Measurements from ENCODE around the gene NCK2.

The NCK2 gene

DNA sequence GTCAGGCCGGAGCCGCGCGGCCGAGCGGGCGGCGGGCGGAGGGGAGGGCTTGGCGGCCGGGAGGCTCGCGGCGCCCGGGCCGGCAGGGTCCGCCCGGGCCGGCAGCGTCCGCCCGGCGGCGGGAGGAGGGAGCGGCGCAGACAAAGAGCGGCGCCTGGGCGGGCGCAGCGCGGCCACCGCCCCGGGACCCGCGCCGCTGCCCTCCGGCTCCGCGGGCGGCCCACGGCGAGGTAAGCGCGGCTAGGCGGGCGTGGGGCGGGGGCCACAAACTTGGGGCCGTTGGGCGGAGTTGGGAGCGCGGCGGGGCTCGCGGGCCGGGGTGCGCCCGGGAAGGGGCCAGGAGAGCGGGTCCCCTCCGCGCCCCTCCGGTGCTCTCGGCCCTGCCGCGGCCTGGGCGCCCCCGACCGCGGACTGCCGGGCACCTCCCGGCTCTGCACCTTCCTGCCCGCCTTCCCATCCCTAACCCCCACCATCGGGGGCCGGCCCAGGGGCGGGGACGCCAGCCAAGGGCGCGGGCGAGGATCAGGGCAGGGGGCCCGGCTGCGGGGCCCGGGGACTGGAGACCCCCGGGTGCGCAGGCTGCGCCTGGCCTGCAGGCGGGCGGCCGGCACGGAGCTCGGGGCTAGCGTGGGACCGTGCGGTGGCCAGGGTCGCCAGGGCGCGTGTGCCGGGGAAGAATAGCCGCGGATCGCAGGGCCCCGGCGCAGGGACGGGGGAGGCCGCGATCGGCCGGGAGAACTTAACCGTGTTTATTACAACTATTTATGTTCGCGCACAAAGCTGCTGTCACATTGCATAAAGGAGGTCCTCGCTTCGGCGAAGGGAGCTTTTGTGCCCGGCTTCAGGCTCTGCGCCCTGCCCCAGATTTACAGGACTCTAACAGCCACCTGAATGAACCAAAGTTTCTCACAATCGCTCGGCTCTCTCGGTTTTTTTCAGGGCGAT is at the start of gene NCK2:
NCK2 (plus strand) TSS at position 4 of the 945 bp plus-strand sequence. CDS start 110,152 bp downstream, outside the sequence.
- DNase-seq (ENCODE audit: low read depth in 3 of 3) = no peak

DNA sequence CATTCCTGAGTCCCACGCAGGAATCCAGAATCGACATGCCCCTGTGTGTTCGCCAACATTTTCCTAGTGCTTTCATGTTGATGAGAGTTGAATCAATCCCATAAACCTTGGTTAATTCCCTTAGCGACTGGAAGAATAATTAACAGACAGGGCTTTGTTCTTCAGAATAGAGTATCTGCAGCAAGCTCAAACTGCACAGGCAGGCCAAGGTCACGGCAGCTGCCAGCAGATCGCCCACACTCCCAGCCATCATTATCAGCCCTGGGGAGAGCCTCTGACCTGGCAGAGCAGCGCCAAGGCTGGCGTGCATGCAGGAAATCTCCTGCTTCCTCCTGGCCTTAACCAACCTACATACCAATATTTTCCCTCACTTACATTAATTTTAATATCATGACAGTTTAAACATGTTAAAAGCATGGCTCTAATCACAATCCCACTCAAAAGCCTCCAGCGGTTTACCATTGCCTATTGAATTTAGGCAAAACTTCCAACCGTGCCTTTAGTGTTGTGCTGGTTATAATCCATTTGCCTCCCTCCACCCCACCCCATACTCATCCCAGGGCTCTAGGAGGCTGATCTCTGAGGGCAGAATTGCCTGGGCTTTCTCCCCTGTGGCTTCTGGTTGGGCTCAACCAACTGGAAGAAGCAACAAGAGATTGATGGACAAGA is 46.8 kb upstream of the NCK2 start:
- no peak for DNase-seq (ENCODE audit: low read depth in 3 of 3)

DNA sequence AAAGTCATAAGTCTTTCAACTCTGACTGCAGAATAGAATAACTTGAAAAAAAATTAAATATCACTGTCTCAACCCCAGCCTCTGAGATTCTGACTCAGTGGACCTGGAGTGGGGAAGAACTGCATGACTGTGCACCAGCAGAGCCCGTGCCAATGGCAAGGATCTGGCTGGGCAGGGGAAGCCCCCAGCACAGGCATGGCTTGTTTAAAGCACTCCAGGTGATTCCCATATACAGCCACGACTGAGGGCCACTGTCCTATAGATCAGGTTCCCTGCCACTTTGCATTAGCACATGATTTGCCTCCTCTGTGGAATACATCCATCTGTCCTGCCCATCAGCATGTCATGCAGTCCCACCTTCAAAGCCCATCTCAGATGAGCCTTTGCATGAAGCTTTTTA is 45.9 kb upstream of the NCK2 start:
- DNase-seq (ENCODE audit: low read depth in 3 of 3) = no peak

DNA sequence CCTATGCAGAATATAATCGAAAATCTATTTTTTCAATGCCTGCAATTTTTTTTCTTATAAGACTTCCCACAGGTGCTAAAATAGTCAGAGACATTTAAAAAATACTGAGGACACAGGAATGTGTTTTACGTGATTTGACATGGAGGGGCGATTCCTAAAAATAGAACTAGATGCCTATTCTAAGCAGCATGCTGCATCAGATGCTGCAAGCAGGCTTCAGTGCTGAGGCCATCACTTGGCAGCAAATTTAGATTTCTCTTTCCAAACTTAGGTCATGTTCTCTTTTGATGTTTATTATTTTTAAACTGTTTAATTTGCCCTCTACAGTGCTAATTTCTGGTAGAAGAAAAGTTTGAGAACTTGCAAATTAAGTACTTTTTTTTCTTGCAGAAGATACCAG is 43.7 kb upstream of the NCK2 start:
- no peak for DNase-seq (ENCODE audit: low read depth in 3 of 3)

DNA sequence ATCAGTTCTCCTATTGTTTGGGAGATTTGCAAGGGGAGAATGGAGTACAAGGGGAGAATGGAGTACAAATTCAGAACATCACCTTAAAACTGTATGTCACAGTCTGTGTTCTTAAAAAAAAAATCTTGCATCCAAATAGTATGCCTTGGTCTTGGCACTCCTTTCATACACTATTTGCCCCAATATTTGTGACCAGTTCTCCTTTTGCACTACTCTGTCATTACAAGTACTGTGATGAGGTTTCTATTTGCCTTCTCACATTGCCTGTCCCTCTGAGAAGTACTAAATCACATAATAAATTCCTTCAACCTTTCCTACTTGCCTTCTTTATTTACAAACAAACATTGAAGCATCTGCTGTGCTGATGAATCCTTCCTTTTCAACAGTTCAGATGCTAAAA is 36.0 kb upstream of the NCK2 start:
- no peak for DNase-seq (ENCODE audit: low read depth in 3 of 3)

DNA sequence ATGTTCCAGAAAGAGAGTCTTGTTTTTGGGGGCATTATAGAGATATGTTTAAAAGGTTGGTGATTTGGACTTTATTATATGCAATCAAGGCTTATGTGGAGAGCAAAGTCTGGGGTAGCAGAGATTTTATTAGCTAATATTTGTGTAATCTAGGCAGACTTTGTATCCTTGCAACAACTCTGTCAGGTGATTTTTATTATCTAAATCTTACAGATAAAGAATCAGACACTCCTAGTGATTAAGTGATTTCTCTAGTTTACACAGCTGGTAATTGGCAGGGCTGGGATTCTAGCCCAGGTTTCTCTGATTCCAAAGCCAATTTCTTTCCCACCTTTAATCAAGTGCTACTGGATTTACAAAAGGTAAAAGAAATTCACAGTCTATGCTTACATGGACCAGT is 33.3 kb upstream of the NCK2 start:
- no peak for DNase-seq (ENCODE audit: low read depth in 3 of 3)

DNA sequence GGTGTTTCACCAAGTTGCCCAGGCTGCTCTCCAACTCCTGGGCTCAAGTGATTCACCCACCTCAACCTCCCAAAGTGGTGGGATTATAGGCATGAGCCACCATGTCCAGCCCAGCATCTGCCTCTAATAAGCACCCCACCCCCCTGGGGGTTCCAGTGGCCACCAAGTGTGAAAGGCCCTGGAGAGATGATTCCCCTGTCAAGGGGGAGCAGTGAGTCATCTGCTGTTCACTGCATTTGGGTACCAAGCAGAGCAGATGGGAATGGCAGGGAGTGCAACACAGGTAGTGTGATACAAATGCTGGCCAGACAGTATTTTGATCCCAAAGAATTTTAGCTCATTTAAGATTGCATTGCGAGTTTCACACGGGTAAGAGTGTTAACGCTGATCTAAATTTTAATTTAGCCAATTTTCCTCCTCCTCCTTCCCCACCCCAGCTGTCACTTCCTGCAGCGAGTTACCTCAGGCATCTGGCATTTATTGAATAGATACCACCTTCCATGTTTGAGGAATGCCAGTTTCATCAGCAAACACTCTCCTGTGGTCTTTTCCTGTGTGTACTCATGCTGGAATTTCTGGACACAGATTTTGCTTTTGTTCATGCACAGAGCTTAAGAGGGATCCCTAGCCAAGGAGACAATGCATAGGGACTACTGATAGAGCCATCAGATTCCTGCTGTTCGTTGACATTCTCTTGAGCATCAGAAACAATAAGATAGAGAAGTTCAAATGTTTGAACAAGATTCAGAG is 32.4 kb upstream of the NCK2 start:
- no peak for DNase-seq (ENCODE audit: low read depth in 3 of 3)

DNA sequence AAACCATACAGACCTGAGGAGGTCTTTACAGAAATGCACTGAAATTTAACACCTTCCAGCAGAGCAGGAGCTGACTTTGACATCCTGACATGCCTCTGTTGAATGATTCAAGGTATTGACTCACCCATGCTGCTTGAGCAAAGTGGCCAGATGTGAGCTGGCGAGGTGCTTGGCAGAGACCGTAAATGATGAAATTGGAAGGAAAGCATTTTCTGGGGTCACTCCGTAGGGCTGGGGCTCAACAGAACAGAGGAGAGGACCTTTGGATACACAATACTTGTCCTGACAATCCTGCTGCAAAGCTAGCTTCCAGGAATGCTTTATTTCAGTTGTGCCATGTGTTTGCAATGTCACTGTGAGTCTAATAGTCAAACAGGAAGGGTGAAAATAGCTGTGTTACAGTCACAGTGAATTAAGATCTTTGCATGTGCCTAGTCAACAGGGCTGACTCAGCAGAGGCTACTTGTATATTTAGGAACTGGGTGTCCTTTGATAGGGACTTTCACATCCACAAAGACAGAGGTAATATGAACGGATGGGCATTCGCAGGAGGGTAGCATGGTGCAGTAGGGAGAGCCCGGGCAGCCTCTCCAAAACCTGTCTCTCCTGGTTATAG is 31.6 kb upstream of the NCK2 start:
- no peak for DNase-seq (ENCODE audit: low read depth in 3 of 3)

DNA sequence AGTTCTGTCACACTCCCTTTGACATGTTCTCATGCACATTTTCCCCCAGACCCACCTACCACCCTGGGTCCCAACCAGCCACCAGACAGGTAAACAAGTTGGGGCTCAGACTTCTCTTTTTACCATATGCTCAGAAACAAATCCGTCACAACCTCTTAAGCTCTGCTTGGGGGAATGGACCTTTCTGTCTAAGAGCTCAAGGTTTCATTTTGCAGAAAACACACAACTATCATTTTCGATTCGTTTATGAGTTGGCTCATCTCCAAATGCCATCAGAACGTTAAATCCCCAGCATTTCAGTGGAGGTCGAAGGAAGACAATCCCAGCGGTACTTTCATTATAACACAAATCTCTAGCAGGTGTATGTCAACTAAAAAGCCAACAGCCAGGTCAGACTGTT is 30.6 kb upstream of the NCK2 start:
- DNase-seq (ENCODE audit: low read depth in 3 of 3) = no peak

DNA sequence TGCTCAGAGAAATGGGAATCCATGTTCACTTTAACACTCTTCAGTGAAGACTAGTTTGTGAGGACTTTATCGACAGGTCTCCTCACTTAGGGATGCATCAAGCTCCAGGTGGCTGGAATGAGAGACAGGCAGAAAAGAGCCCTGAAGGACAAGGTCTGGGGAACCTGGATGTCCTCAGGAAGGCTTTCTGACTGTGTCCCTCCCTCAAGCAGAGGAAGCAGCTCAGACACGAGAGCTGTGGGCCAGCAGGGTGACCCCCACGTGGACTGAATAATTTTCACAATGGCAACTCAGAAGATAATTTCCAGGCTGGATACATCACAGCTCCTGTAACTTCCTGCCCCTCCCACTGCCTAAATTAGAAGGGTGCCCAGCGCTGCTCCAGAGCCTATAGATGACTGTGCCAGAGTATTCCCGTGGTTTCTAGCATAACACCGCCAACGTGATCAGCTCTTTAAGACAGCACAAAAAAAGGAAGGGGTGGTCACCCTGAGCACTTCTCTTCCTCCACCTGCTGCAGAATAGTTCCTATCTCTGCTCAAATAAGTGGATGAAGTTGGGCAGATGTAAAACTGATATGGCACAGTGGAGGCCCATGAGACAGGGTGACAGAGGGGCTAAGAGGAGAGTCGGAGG is 25.7 kb upstream of the NCK2 start:
- no peak for DNase-seq (ENCODE audit: low read depth in 3 of 3)

DNA sequence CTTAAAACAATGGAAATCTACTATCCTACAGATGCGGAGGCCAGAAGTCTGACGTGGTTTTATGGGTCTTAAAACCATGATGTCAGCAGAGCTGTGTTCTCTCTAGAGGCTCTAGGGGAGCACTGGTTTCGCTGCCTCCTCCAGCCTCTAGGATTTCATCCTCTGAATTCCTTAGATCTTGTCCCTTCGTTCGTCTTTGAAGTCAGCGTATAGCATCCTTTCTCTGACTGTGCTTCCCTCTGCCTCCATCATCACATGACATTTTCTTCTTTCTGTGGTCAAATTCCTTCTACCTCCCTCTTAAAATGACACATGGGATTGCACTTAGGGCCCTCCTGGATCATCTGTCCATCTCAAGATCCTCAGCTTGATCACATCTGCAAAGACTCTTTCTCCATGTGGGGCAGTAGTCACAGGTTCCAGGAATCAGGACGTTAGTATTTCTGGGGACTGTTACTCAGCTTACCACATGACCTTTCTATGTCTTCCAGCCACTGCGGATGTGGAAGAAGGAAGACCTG is 22.7 kb upstream of the NCK2 start:
- no peak for DNase-seq (ENCODE audit: low read depth in 3 of 3)

DNA sequence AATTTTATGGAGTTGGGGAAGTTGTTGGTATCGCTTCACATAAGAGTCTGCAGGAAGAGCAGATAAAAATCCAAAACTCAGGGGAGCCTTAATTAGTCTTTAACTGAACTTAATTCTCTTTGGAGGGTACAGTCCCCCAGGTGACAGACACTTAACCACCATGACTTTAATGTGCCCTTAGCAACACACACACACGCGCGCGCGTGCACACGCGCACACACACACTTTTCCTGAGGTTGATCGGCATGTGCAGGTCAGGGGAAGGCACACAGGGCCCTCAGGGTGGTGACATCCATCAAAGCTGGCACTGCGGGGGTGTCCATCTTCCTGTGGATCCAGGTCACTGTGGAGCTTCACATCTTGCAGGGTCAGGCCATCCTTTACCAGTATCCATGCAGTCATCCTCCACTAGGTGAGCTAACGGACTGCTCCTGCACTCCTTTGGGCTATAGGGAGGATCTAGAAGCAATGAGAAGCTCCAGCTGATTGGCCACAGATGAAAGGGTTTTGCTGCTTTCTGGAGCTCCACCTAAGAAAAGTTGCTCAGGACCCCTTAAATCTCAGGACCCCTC is 21.9 kb upstream of the NCK2 start:
- DNase-seq (ENCODE audit: low read depth in 3 of 3) = no peak

DNA sequence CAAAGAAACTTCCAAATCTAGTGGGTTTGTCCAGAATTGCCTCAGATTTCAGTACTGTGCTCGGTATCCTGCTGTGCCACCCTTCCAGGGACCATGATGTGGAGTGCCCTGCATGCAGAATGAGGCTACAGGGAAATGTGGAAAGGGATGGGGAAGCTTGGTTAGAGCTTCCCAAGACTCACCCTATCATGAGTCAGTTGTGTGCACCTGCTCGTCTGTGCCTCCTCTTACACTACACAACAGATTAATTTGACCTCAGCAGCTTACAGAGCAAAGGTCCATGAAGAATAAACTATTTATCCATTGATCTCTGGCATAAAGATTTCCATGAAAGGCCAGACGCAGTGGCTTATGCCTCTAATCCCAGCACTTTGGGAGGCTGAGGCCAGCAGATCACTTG is 21.3 kb upstream of the NCK2 start:
- no peak for DNase-seq (ENCODE audit: low read depth in 3 of 3)

DNA sequence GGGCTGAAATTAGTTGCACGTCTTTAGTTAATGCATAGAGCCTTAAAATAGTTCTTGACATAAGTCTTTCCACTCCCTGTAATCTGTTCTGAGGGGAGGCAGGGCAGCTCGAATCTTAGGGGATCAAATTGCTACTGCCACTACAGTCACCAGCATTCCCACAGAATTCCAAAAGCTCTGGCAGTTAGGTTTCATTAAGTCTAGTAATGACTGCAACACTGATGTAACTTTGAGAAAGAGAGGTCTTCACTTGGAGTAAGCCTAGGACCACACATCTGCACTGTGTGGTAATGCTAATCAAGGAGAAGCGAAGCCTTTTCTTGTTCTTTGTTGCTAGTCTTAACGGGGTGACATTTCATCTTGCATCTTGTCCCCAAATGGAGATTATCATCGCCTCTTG is 19.3 kb upstream of the NCK2 start:
- DNase-seq (ENCODE audit: low read depth in 3 of 3) = no peak

DNA sequence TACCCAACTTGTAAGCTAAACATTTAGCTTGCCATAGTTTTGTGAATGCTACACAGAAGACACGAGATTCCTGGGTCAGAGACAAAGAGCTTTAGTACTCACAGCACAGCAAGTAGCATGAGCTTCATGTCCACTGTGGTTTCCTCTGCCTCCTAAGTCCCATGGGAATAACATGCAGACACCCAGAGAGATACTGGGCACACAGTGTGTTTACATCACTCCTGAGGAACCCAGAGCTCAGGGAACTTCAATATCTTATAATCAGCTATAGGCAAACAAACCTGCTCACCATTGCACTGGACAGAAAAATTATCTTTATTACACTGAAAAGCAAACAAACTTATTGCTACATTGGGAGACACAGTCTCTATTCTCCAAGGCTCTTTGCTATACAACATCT is 14.5 kb upstream of the NCK2 start:
- no peak for DNase-seq (ENCODE audit: low read depth in 3 of 3)

DNA sequence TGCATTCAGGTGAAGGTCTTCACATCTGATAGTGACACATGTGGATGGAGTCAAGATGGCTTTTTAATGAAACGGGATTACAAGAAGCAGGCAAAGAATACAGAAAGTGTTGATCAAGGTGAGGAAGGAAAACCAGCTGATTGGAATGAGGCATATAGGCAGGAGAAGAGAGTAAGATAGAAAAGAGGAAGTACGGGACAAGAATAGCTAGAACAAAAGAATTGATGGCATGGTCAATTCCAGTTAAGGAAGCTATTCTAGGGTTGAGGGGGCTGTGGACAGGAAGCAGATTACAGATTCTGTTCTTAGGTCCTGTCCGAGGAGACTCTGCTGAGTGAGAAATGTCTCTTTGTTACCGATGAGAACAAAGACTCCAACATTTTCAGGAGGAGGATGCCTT is 13.2 kb upstream of the NCK2 start:
- DNase-seq (ENCODE audit: low read depth in 3 of 3) = no peak

DNA sequence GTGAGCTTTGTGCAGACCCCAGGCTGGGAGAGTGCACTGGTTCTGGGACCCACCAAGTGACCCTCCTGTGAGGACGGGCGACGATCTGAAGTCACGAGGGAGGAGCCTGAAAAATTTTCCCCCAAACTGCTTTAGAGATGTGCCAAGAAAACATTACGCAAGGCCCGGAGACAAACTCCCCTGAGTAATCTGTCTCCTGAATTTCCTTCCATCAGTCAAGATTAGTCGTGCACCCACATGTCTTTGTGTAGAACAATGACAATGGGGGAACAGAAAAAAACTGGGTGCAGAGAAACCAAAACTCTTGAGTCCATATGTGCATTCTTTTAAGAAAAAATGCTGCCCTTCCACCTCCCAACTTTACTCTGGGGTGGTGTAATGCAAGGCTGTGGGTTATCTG is 12.6 kb upstream of the NCK2 start:
- DNase-seq (ENCODE audit: low read depth in 3 of 3) = no peak

DNA sequence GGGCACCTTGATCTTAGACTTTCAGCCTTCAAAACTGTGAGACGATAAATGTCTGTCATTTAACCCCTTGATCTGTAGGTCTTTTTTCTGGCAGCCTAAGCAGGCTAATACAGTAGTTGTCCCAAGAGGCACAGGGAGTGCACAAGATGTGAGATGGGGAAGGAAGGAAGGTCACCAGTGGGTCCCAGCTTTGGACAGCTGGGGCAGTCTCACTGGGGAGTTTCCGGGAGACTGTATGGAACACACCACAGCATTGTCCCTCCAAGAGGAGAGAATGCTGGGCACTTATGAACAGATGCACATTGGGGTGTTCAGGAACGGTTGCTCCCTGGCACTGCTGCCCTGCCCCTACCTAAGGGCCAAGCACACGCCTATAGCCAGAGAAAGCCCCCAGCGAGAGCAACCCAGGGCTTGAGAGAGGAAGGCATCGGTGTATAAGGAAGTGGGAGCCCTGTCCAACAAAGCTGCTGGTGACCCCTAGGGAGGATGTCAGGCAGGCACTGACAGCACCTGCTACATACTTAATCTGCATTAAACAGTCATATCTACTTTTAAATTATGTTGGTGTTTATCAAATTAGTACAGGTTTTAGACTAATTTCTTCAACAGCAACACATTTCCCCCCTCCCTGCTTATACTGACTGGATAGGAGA is 11.6 kb upstream of the NCK2 start:
- DNase-seq (ENCODE audit: low read depth in 3 of 3) = no peak

DNA sequence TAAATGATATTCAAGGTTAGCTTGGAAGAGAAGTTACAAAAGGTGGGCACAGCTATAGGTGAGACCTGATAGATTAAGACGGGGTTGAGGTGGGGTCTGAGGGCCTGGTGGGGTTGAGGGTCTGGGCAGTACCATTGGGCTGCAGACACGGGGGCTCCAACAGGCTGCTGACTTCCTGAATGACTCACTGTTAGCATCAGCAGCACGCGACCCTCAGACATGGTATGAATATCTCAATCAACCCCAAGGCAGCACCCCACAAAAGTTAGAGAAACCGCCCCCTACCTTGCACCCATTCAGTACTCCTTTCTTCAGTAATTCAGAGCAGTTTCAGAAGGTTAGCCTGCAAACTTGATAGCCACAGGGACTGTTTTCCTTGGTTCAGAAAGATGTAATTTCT is 10.8 kb upstream of the NCK2 start:
- DNase-seq (ENCODE audit: low read depth in 3 of 3) = no peak

DNA sequence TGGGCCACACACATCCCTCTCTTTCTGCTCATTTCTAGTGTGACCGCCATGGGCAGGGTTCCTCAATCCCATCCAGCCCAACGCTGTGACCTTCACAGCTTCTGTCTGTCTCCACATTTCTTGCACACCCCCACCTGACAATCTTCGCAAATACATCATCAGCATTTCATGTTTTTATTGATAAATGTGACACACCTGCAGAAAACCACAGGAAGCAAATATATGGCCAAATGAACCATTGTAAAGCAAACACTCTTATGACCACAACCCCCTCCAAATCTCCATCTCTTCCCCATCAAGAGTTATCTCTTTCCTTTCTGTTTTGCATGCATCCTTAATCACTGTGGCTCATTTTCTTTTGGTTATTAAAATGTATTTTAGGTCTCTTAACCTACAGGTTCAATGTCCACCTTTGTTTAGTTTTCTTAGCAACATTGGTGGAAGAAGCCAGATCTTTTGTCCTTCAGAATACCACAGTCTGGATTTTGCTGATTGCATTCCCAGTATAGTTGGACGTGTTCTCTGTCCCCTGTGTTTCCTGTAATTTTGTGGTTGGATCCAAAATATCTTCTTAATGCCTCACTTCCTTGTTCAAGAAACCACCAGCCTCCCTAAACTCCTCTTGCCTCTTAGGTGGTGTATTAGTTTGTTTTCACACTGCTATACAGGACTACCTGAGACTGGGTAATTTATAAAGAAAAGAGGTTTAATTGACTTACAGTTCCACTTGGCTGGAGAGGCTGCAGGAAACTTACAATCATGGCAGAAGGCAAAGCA is 9.8 kb upstream of the NCK2 start:
- no peak for DNase-seq (ENCODE audit: low read depth in 3 of 3)

Data from stimulated activated CD4-positive, alpha-beta T cell treated with anti-CD3 and anti-CD28 coated beads, TNF-alpha, amount 100 ng/mL, for 24 hours (primary cell).